H54 (cell line): ENCODE results near the gene PCDH12.

ENCODE experiments used
- DNase-seq: peaks from one replicate; pipeline ENCODE4 v3.0.0; 2011; ENCODE audit warnings: low spot score, mixed read lengths; ENCODE audit not compliant: insufficient read length
- FAIRE-seq: peaks from 3 replicates; lab custom pipeline; 2011; peaks lifted over from hg19 to GRCh38; lab: Jason Lieb, UNC
- POLR2A ChIP-seq: IDR thresholded peaks from 2 replicates; pipeline ENCODE4 v1.6.1; 2011; ENCODE audit warnings: low read depth, mild to moderate bottlenecking, low read length

The PCDH12 gene

DNA sequence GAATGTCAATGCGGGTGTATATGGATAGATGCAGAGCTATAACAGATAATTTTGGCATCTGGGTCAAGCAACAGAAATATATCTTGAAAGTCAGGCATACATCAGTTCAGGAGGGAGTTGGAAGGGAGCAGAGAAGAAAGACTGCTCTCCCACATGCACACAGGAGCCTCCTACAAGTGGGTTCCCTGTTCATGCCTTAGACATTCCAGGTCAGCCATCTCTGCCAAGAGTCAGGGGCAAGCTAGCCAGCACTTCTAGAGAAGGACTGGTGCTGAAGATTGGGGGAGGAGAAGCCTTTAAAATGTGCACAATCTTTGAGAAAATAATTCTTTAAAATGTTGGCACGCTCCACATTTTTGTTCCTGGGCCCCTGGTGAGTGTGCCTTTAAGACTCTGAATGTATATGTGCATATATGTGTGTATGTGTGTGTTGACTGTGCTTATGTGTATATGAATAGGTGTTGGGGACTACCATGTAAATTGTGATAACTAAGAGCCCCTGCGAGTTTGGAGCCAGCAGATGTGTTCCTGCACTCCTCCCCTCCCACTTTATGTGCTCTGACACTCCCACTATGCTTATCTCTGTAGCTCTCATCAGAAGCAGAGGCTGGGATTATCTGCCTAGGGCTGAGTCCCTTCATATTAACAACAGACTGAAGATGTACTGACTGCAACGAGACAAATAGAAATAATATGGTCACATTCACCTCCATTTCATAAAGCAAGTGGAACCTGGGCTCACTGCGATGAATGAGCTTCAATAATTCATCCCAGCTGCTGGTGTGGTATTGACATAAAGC, 55.8 kb downstream of the PCDH12 start:
- DNase-seq = no peak
- FAIRE-seq = no peak
- no peak for TF ChIP-seq POLR2A

DNA sequence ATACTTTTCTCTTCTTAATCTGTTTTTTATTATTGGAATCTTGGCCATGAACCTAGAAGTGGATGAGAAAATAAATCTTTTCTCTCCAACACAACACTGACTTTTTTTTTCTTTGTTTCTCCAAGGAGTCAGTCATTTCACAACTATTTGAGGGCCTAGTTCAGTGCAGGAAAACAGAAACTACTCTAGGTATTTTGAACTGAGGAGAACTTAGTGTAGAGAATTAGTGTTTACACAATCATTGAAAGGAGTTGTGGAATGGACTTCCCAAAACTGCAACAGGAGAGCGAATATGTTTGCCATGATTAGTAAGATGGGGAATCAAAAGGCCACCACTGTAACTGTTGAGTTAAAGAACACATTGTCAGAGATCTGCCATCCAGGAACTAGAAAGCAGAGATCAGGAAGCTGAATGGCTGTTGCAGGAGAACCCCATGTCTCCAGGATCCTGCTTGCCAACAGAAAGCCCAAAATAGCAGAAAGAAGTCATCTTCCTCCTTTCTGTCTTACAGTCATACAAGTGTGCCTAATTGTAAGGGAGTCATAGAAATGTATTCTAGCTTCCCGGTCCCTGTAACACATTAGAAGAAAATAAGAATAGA, 59.5 kb downstream of the PCDH12 start:
- FAIRE-seq (no peak), DNase-seq (no peak)
- no peak for TF ChIP-seq POLR2A

DNA sequence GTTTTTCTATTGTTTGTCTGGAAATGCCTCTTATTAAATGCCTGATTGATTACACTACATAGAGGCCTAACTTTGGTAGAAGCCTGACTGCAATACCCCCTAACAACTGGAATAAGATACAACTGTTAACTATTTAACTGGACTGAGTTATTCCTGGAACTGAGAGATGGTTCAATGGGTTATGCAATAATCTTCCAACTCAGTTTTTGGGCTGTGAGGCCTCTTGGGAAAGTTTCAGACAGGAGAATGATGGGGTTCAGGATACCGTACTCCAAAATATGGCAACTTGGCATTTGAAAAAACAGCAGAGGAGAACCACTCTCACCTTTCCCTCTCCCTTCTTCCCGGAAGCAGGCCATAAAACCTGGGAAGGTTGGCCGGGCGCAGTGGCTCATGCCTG, 60.6 kb downstream of the PCDH12 start:
- no peak for DNase-seq
- no peak for TF ChIP-seq POLR2A
- FAIRE-seq = no peak
